HepG2 (cell line): ENCODE results near the gene PSMA3. TPM values are rescaled to one million over a fixed set of nuclear protein-coding genes. Genes with fewer than 3 reads are reported as not detected.

Source experiments
- BCL6 ChIP-seq: IDR thresholded peaks from 2 replicates; pipeline ENCODE4 v1.6.1; 2016; ENCODE audit warnings: missing genetic modification reagents, missing compliant biosample characterization
- CEBPB ChIP-seq: IDR thresholded peaks from 2 replicates; pipeline ENCODE4 v1.6.1; 2011; ENCODE audit warnings: low read depth, low read length, improper control_type of control experiment, borderline replicate concordance
- DPF2 ChIP-seq: sonication (generic); formaldehyde crosslinking; IDR thresholded peaks from 2 replicates; pipeline ENCODE4 v1.4.0; 2020; ENCODE audit warnings: mild to moderate bottlenecking, low read depth, missing genetic modification reagents, borderline replicate concordance
- E2F2 ChIP-seq: sonication (generic); formaldehyde crosslinking; IDR thresholded peaks from 2 replicates; pipeline ENCODE4 v1.4.0; 2020; ENCODE audit warnings: missing genetic modification reagents, borderline replicate concordance
- FIP1L1 ChIP-seq: fragments of 200-400 bp; formaldehyde crosslinking; IDR thresholded peaks from 2 replicates; pipeline ENCODE4 v1.6.1; 2018; ENCODE audit warnings: low read depth, mild to moderate bottlenecking, low read length, moderate library complexity, borderline replicate concordance; ENCODE audit not compliant: insufficient read depth
- KLF6 ChIP-seq: IDR thresholded peaks from 2 replicates; pipeline ENCODE4 v1.8.0; 2016; ENCODE audit warnings: missing biosample characterization, missing genetic modification reagents
- MEIS2 ChIP-seq: sonication (generic); formaldehyde crosslinking; IDR thresholded peaks from 2 replicates; pipeline ENCODE4 v1.9.0; 2021; ENCODE audit warnings: mild to moderate bottlenecking, missing genetic modification reagents
- NFIB ChIP-seq: sonication (generic); formaldehyde crosslinking; IDR thresholded peaks from 2 replicates; pipeline ENCODE4 v1.9.0; 2021; ENCODE audit warnings: missing genetic modification reagents, mild to moderate bottlenecking, borderline replicate concordance
- NR1H2 ChIP-seq: sonication (generic); formaldehyde crosslinking; IDR thresholded peaks from 2 replicates; pipeline ENCODE4 v1.8.1; 2022; ENCODE audit warnings: low read depth, missing genetic modification reagents, borderline replicate concordance
- PAXIP1 ChIP-seq: sonication (generic); formaldehyde crosslinking; conservative IDR thresholded peaks from 2 replicates; pipeline ENCODE4 v1.4.0; 2020; ENCODE audit warnings: mild to moderate bottlenecking, missing genetic modification reagents, moderate library complexity
- PRMT3 ChIP-seq: sonication (generic); formaldehyde crosslinking; IDR thresholded peaks from 2 replicates; pipeline ENCODE4 v1.8.1; 2022; ENCODE audit warnings: low read depth, mild to moderate bottlenecking, moderate library complexity, missing genetic modification reagents, borderline replicate concordance
- RFX5 ChIP-seq: IDR thresholded peaks from 2 replicates; pipeline ENCODE4 v1.6.1; 2011; ENCODE audit warnings: low read depth, low read length, improper control_type of control experiment
- SETDB1 ChIP-seq: sonication (generic); formaldehyde crosslinking; IDR thresholded peaks from 2 replicates; pipeline ENCODE4 v1.5.1; 2020; ENCODE audit warnings: missing genetic modification reagents, mild to moderate bottlenecking, borderline replicate concordance
- ZFP36L2 ChIP-seq: sonication (generic); formaldehyde crosslinking; IDR thresholded peaks from 2 replicates; pipeline ENCODE4 v1.4.0; 2020; ENCODE audit warnings: missing genetic modification reagents
- ZNF343 ChIP-seq: sonication (generic); formaldehyde crosslinking; IDR thresholded peaks from 2 replicates; pipeline ENCODE4 v1.4.0; 2020; ENCODE audit warnings: mild to moderate bottlenecking, missing genetic modification reagents
- ZNF550 ChIP-seq: sonication (generic); formaldehyde crosslinking; IDR thresholded peaks from 2 replicates; pipeline ENCODE4 v1.4.0; 2020; ENCODE audit warnings: mild to moderate bottlenecking, missing genetic modification reagents, borderline replicate concordance
- ZNF564 ChIP-seq: sonication (generic); formaldehyde crosslinking; IDR thresholded peaks from 2 replicates; pipeline ENCODE4 v1.8.1; 2023; ENCODE audit warnings: mild to moderate bottlenecking, missing genetic modification reagents
- ZNF615 ChIP-seq: sonication (generic); formaldehyde crosslinking; IDR thresholded peaks from 2 replicates; pipeline ENCODE4 v1.5.0; 2020; ENCODE audit warnings: mild to moderate bottlenecking, missing genetic modification reagents, borderline replicate concordance
- ZNF7 ChIP-seq: IDR thresholded peaks from 2 replicates; pipeline ENCODE4 v1.6.1; 2016; ENCODE audit warnings: missing biosample characterization, missing genetic modification reagents
- ZNF749 ChIP-seq: sonication (generic); formaldehyde crosslinking; IDR thresholded peaks from 2 replicates; pipeline ENCODE4 v1.8.0; 2022; ENCODE audit warnings: mild to moderate bottlenecking, missing genetic modification reagents, moderate library complexity, borderline replicate concordance
- ZNF790 ChIP-seq: sonication (generic); formaldehyde crosslinking; IDR thresholded peaks from 2 replicates; pipeline ENCODE4 v1.8.0; 2022; ENCODE audit warnings: missing genetic modification reagents, mild to moderate bottlenecking, borderline replicate concordance
- ZNF883 ChIP-seq: sonication (generic); formaldehyde crosslinking; IDR thresholded peaks from 2 replicates; pipeline ENCODE4 v1.5.1; 2020; ENCODE audit warnings: mild to moderate bottlenecking, missing genetic modification reagents; ENCODE audit errors: not compliant biosample characterization
- polyA plus RNA-seq, 8 experiments: library from polyadenylated mRNA; depleted of rRNA in 3 of 8; stranded (reverse) in 7 of 8; unstranded in 1 of 8; fragments of >200 nt; fragmentation: Illumina TruSeq in 4 of 8; extraction: Trizol in 4 of 8; gene quantifications; 2 replicates each; pipeline versions ENCODE4 v1.2.1 to v1.2.3, GENCODE V29; 2011 to 2016; ENCODE audit warnings: low read depth in 4 of 8, missing spikeins in 1 of 8, mixed read lengths in 1 of 8; ENCODE audit not compliant: insufficient read depth in 1 of 8
- total RNA-seq, 5 experiments: library from RNA; depleted of rRNA; stranded (reverse); fragments of >200 nt; fragmentation: Illumina TruSeq; extraction: Trizol; gene quantifications; 2 replicates each; pipeline ENCODE4 v1.2.3, GENCODE V29; 2016; ENCODE audit warnings: low read depth in 1 of 5
- TF ChIP-seq, protein P1 (sequence below): sonication (generic); formaldehyde crosslinking; IDR thresholded peaks from 2 replicates; pipeline ENCODE4 v1.4.0; 2020; ENCODE audit warnings: missing genetic modification reagents, borderline replicate concordance

Gene PSMA3
- total and polyA plus RNA-seq, 2 of the 13 experiments (the other 11 are each of a cell fraction or from before 2014, with no cell fraction given) = 232 to 275 TPM

- TF ChIP-seq PAXIP1 (CRISPR knock-in tag) (peak; percentile 97), ZNF7 (no peak), ZNF343 (CRISPR knock-in tag) (no peak), DPF2 (CRISPR knock-in tag) (peak; percentile 84), NR1H2 (no peak), ZNF790 (CRISPR knock-in tag) (no peak), FIP1L1 (no peak), ZNF564 (CRISPR knock-in tag) (0 out of 2 replicates have a peak, but pooled peaks have one; percentile 29), ZNF883 (no peak), KLF6 (CRISPR knock-in tag) (no peak), ZNF615 (CRISPR knock-in tag) (no peak), MEIS2 (CRISPR knock-in tag) (no peak), ZFP36L2 (CRISPR knock-in tag) (no peak), BCL6 (CRISPR knock-in tag) (peak; percentile 78; the same call in 1 of the 2 replicates), ZNF550 (CRISPR knock-in tag) (no peak), PRMT3 (no peak), SETDB1 (CRISPR knock-in tag) (no peak), ZNF749 (CRISPR knock-in tag) (no peak), E2F2 (CRISPR knock-in tag) (no peak), NFIB (CRISPR knock-in tag) (no peak), CEBPB (no peak), RFX5 (no peak)
- TF ChIP-seq, protein P1, sequence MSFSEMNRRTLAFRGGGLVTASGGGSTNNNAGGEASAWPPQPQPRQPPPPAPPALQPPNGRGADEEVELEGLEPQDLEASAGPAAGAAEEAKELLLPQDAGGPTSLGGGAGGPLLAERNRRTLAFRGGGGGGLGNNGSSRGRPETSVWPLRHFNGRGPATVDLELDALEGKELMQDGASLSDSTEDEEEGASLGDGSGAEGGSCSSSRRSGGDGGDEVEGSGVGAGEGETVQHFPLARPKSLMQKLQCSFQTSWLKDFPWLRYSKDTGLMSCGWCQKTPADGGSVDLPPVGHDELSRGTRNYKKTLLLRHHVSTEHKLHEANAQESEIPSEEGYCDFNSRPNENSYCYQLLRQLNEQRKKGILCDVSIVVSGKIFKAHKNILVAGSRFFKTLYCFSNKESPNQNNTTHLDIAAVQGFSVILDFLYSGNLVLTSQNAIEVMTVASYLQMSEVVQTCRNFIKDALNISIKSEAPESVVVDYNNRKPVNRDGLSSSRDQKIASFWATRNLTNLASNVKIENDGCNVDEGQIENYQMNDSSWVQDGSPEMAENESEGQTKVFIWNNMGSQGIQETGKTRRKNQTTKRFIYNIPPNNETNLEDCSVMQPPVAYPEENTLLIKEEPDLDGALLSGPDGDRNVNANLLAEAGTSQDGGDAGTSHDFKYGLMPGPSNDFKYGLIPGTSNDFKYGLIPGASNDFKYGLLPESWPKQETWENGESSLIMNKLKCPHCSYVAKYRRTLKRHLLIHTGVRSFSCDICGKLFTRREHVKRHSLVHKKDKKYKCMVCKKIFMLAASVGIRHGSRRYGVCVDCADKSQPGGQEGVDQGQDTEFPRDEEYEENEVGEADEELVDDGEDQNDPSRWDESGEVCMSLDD (CRISPR knock-in tag) = no peak
Measured at GRCh38 chr14:58287607-58288042, 43.0 kb downstream of the PSMA3 start (continued).
